Transverse colon (tissue), 4 donors: ENCODE data around the gene SGCE.

Experiments used
- EP300 ChIP-seq: sonication (generic); formaldehyde crosslinking; IDR thresholded peaks from one replicate; pipeline ENCODE4 v1.6.1; 2017; ENCODE audit warnings: antibody characterized with exemption, low read depth
- POLR2A ChIP-seq: fragments of 450-650 bp; IDR thresholded peaks from one replicate; pipeline ENCODE4 v1.6.1; 2016; ENCODE audit warnings: antibody characterized with exemption, mild to moderate bottlenecking, moderate library complexity
- POLR2AphosphoS5 ChIP-seq, 3 donors: sonication (generic); formaldehyde crosslinking; IDR thresholded peaks; one replicate each; pipeline ENCODE4 v1.6.1; 2016; ENCODE audit warnings: antibody characterized with exemption in 3 of 3
- TF ChIP-seq, protein P1 (sequence below), 5 experiments: fragments of 200-600 bp in 3 of 5; fragments of 450-650 bp in 2 of 5; sonication (generic) in 3 of 5; IDR thresholded peaks; 1 replicate in 2 of 5; 2 replicates in 3 of 5; pipeline ENCODE4 v1.5.1; 2016 to 2017; ENCODE audit warnings: antibody characterized with exemption in 5 of 5, inconsistent platforms in 3 of 5, mild to moderate bottlenecking in 2 of 5, moderate library complexity in 1 of 5

DNA sequence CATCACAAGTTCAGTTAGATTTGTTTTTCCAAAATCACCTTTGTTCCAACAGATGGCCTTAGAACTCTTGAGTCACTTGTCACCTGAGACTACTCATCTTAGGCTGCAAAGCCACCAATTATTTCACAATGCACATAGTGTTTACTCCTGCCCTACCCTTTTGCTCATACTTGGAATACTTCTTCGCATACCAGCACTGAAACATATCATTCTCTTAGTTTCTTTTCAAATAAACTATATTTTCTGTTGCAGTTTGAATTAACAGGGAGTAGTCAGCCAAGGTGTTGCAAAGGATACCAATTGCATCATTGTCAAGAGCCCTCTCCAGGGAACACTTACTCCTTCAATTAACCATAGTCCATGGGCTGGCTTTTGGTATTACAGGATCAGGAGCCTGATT is 75.3 kb downstream of the SGCE start:
- TF ChIP-seq, protein P1, sequence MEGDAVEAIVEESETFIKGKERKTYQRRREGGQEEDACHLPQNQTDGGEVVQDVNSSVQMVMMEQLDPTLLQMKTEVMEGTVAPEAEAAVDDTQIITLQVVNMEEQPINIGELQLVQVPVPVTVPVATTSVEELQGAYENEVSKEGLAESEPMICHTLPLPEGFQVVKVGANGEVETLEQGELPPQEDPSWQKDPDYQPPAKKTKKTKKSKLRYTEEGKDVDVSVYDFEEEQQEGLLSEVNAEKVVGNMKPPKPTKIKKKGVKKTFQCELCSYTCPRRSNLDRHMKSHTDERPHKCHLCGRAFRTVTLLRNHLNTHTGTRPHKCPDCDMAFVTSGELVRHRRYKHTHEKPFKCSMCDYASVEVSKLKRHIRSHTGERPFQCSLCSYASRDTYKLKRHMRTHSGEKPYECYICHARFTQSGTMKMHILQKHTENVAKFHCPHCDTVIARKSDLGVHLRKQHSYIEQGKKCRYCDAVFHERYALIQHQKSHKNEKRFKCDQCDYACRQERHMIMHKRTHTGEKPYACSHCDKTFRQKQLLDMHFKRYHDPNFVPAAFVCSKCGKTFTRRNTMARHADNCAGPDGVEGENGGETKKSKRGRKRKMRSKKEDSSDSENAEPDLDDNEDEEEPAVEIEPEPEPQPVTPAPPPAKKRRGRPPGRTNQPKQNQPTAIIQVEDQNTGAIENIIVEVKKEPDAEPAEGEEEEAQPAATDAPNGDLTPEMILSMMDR (IDR thresholded peaks at IDR 0.05): no peak
- TF ChIP-seq EP300: no peak
- no peak for TF ChIP-seq POLR2AphosphoS5 (IDR thresholded peaks at IDR 0.05)
- no peak for TF ChIP-seq POLR2A
